MM.1S (cell line): ENCODE results near the gene NIPBL.

Experiments used
- DNase-seq: peaks from one replicate; pipeline ENCODE4 v3.0.0-alpha.2; 2015
- H2AFZ ChIP-seq: fragments of 300-600 bp; sonication (generic); 2 replicates; pipeline ENCODE4 v1.6.0; 2016; ENCODE audit warnings: antibody characterized with exemption, low read length
- H3F3A ChIP-seq: fragments of 300-600 bp; sonication (generic); 2 replicates; pipeline ENCODE4 v1.6.1; 2016; ENCODE audit warnings: mild to moderate bottlenecking, antibody characterized with exemption, low read length, moderate library complexity, mixed read lengths; ENCODE audit not compliant: insufficient read depth
- H3K27ac ChIP-seq: fragments of 300-600 bp; sonication (generic); 2 replicates; pipeline ENCODE4 v1.5.1; 2016; ENCODE audit warnings: mild to moderate bottlenecking, low read length
- H3K27me3 ChIP-seq: fragments of 300-600 bp; sonication (generic); replicated peaks from 2 replicates; pipeline ENCODE4 v1.6.0; 2016; ENCODE audit warnings: low read length; ENCODE audit not compliant: insufficient read depth
- H3K36me3 ChIP-seq: fragments of 300-600 bp; sonication (generic); replicated peaks from 2 replicates; pipeline ENCODE4 v1.6.1; 2016; ENCODE audit warnings: mild to moderate bottlenecking, low read length, mixed read lengths; ENCODE audit not compliant: insufficient read depth
- H3K4me1 ChIP-seq: fragments of 300-600 bp; sonication (generic); 2 replicates; pipeline ENCODE4 v1.6.1; 2016; ENCODE audit warnings: low read length, mixed read lengths
- H3K4me2 ChIP-seq: fragments of 300-600 bp; sonication (generic); 2 replicates; pipeline ENCODE4 v1.6.0; 2016; ENCODE audit warnings: low read depth, low read length
- H3K4me3 ChIP-seq: fragments of 300-600 bp; sonication (generic); 2 replicates; pipeline ENCODE4 v1.5.1; 2016; ENCODE audit warnings: low read length, mixed read lengths
- H3K79me2 ChIP-seq: fragments of 300-600 bp; sonication (generic); 2 replicates; pipeline ENCODE4 v1.6.1; 2016; ENCODE audit warnings: mixed run types, low read length, mixed read lengths
- H3K9ac ChIP-seq: fragments of 300-600 bp; sonication (generic); 2 replicates; pipeline ENCODE4 v1.6.1; 2016; ENCODE audit warnings: low read length, mixed read lengths
- H3K9me2 ChIP-seq: fragments of 300-600 bp; sonication (generic); replicated peaks from 2 replicates; pipeline ENCODE4 v1.6.1; 2016; ENCODE audit warnings: mild to moderate bottlenecking, low read length, mixed read lengths; ENCODE audit not compliant: insufficient read depth
- H3K9me3 ChIP-seq: fragments of 300-600 bp; sonication (generic); replicated peaks from 2 replicates; pipeline ENCODE4 v1.6.1; 2016; ENCODE audit warnings: mild to moderate bottlenecking, low read length, mixed read lengths; ENCODE audit not compliant: insufficient read depth
- H4K20me1 ChIP-seq: fragments of 300-600 bp; sonication (generic); 2 replicates; pipeline ENCODE4 v1.6.1; 2016; ENCODE audit warnings: mild to moderate bottlenecking, low read length, moderate library complexity, mixed read lengths; ENCODE audit not compliant: insufficient read depth
- CTCF ChIP-seq: fragments of 300-600 bp; sonication (generic); IDR thresholded peaks from 2 replicates; pipeline ENCODE4 v1.5.1; 2016; ENCODE audit warnings: antibody characterized with exemption, low read length, mixed read lengths
- EZH2 ChIP-seq: fragments of 300-600 bp; sonication (generic); optimal IDR thresholded peaks from 2 replicates; pipeline ENCODE3; 2017; ENCODE audit warnings: low read depth, mild to moderate bottlenecking, antibody characterized with exemption, low read length, mixed read lengths
- EZH2phosphoT487 ChIP-seq: fragments of 300-600 bp; sonication (generic); IDR thresholded peaks from 2 replicates; pipeline ENCODE4 v1.6.1; 2018; ENCODE audit warnings: antibody characterized with exemption, low read length

The NIPBL gene

GRCh38 chr5:37112383-37112991 is 235.9 kb downstream of the NIPBL start:
- TF ChIP-seq CTCF (no peak), EZH2 (no peak), EZH2phosphoT487 (no peak)
- peak overlapping the region; percentile 54 for H3K4me2 ChIP-seq
- no peaks in the 10 kb centered on the region for H3K79me2 ChIP-seq

More at GRCh38 chr5:37112383-37112991, 235.9 kb downstream of the NIPBL start:
- Histone ChIP-seq H3F3A (peaks cover 18% of the 10 kb centered on the region), H3K27me3 (no peaks in the 10 kb centered on the region; the same call in 1 of the 2 replicates), H4K20me1 (no peaks in the 10 kb centered on the region), H3K9ac (no peak overlapping the region), H3K4me3 (0 out of 2 replicates have a peak overlapping the region, but pooled peaks have one; percentile 4), H3K36me3 (no peaks in the 10 kb centered on the region), H3K27ac (peak overlapping the region; percentile 24; the same call in 1 of the 2 replicates), H3K9me2 (no peaks in the 10 kb centered on the region), H3K9me3 (no peaks in the 10 kb centered on the region), H2AFZ (no peak overlapping the region), H3K4me1 (peaks cover 17% of the 10 kb centered on the region)
- DNase-seq = peak; percentile 44
